ENCODE measurements around the gene SFXN3.
A peak's percentile ranks its signal among the peaks of the same experiment; 100 is the strongest.

SFXN3 gene

DNA sequence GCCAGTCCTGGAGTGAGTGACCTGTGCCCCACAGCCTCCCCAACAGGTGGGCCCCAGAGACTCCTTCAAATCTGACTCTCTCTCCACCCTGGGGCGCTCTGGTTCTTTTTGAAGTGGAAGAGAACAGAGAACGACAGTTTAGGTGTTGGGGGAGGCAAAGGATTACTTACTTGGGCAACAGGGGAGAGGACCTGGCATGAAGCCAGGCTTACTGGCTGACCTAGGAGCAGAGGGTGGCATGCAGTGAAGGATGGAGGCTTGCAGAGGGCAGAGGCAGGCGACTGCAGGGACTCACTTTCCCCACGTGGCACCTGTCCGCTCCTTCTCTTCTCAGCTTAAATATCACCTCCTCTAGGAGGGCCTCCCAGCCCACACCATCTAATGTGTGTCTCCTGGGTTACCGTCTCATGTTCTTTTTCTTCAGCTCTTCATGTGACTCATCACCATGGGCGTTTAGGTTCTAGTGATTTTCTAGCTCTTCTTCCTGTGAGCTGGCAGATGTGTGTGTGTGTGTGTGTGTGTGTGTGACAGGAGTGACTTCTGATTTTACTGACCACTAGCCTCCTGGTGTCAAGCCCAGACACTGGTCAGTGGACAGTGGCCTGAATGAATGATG, 16.0 kb upstream of the SFXN3 start:
- TF ChIP-seq TCF12 (IDR thresholded peaks at IDR 0.05; ENCODE audit: low read depth), result no peak
- TF ChIP-seq NFIC (IDR thresholded peaks at IDR 0.05), result peak; percentile 25; the same call in 1 of the 2 replicates

DNA sequence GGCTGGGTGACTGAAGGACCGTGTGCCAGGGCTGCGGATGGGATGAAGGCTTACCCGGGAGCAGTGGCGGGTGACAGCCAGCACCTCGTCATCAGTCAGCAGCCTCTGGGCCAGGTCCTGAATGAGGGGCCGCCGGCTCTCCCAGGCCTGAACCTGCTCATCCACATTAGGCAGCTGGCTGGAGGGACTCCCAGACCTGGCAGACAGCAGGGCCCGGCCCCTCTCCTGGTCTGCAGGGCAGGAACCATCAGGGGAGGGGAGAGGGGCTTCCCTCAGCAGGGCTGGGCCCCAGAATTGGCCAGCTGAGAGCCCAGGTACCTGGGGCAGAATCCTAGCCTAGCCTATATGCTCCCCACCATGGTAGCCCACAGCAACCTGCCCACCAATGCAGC, 15.5 kb upstream of the SFXN3 start:
- no peak for TF ChIP-seq MAX (IDR thresholded peaks at IDR 0.05)
- TF ChIP-seq CEBPB (IDR thresholded peaks at IDR 0.05), result no peak
- TF ChIP-seq REST (IDR thresholded peaks at IDR 0.05; ENCODE audit: low read depth), result no peak
- no peak for TF ChIP-seq FOXM1 (IDR thresholded peaks at IDR 0.05; ENCODE audit: borderline replicate concordance, low read depth)
- TF ChIP-seq CREB1 (IDR thresholded peaks at IDR 0.05; ENCODE audit: low read depth), result no peak
- TF ChIP-seq RAD21 (IDR thresholded peaks at IDR 0.05; ENCODE audit: low read depth), result no peak
- no peak for TF ChIP-seq TEAD4 (IDR thresholded peaks at IDR 0.05)

DNA sequence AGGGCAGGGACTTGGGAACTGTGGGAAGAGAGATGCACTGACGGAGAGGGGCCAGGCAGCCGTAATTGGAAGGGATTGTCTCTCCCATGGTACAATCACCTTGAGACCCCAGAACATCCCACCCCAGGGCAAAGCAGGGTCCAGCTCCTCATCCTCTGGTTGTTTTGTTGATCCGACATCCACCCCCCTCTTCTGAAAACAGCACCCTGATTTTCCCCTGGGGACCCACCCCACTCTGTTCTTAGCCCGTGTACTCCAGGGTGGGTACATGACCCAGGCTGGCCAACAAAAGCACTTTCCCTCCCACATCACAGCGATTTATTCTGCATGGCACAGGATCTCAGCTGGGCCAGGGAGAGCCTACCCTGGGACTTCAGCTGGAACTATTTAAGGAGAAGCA, 14.2 kb upstream of the SFXN3 start:
- no peak for TF ChIP-seq TAF1 (IDR thresholded peaks at IDR 0.05; ENCODE audit: low read depth)

DNA sequence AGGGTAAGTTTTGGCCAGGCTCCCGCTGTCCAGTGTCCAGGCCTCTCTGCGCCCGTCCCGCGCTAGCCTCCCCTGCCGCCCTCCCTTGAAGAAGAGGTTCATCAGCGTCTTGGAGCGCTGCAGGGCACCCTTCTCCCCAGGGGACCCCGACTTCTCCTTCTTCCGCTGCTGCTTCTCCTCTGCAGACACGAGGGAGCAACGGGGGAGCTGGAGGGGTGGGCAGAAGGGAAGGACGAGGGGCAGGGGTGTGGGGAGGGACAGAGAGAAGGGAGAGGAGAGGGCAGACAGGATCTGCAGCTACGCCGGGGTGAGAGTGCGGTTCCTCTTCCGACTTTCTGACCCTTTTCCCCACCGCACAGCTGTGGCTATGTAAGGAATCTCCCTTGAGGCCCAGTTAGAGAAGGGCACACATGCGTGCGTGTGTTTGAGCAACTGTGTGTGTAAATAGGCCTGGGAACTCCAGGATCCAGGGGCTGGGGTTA, 12.9 kb upstream of the SFXN3 start:
- TF ChIP-seq EGR1 (IDR thresholded peaks at IDR 0.05) (no peak), NFIC (IDR thresholded peaks at IDR 0.05) (no peak), MAX (IDR thresholded peaks at IDR 0.05) (no peak)

- TF ChIP-seq RAD21 (IDR thresholded peaks at IDR 0.05; ENCODE audit: low read depth), result peak; percentile 91
- TF ChIP-seq FOXM1 (IDR thresholded peaks at IDR 0.05; ENCODE audit: borderline replicate concordance, low read depth), result no peak
- TF ChIP-seq YY1 (IDR thresholded peaks at IDR 0.05; ENCODE audit: low read depth), result 0 out of 2 replicates have a peak, but pooled peaks have one; percentile 39
- no peak for TF ChIP-seq CEBPB (IDR thresholded peaks at IDR 0.05)
- peak; percentile 78 for TF ChIP-seq MAX (IDR thresholded peaks at IDR 0.05)
- peak; percentile 30; the same call in 1 of the 2 replicates for TF ChIP-seq TAF1 (IDR thresholded peaks at IDR 0.05; ENCODE audit: low read depth)
- TF ChIP-seq TEAD4 (IDR thresholded peaks at IDR 0.05), result 0 out of 2 replicates have a peak, but pooled peaks have one; percentile 10
- TF ChIP-seq TCF12 (IDR thresholded peaks at IDR 0.05; ENCODE audit: low read depth), result peak; percentile 43; the same call in 1 of the 2 replicates
- TF ChIP-seq CREB1 (IDR thresholded peaks at IDR 0.05; ENCODE audit: low read depth), result no peak
Measured at GRCh38 chr10:101018600-101019439, 12.2 kb upstream of the SFXN3 start.

DNA sequence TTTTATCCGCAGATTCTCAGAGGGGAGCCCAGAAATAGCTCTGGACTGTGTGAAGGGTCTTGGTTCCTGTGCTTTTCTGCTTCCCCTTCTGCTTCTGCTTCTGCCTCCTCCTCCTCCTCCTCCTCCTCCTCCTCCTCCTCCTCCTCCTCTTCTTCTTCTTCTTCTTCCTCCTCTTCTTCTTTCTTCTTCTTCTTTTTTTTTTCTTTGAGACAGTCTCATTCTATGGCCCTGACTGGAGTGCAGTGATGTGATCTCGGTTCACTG, 11.7 kb upstream of the SFXN3 start:
- TF ChIP-seq YY1 (IDR thresholded peaks at IDR 0.05; ENCODE audit: low read depth) (no peak), EP300 (IDR thresholded peaks at IDR 0.05; ENCODE audit: borderline replicate concordance) (no peak), TAF1 (IDR thresholded peaks at IDR 0.05; ENCODE audit: low read depth) (no peak), CEBPB (IDR thresholded peaks at IDR 0.05) (no peak), EGR1 (IDR thresholded peaks at IDR 0.05) (no peak), TEAD4 (IDR thresholded peaks at IDR 0.05) (no peak), ZBTB7A (IDR thresholded peaks at IDR 0.05; ENCODE audit: low read depth) (no peak), NFIC (IDR thresholded peaks at IDR 0.05) (no peak), USF1 (IDR thresholded peaks at IDR 0.05) (no peak)

GRCh38 chr10:101020427-101021075, 10.5 kb upstream of the SFXN3 start:
- TF ChIP-seq FOXM1 (IDR thresholded peaks at IDR 0.05; ENCODE audit: borderline replicate concordance, low read depth), result no peak
- TF ChIP-seq USF1 (IDR thresholded peaks at IDR 0.05), result no peak
- no peak for TF ChIP-seq TAF1 (IDR thresholded peaks at IDR 0.05; ENCODE audit: low read depth)
- TF ChIP-seq EGR1 (IDR thresholded peaks at IDR 0.05), result no peak
- TF ChIP-seq MAX (IDR thresholded peaks at IDR 0.05), result no peak

DNA sequence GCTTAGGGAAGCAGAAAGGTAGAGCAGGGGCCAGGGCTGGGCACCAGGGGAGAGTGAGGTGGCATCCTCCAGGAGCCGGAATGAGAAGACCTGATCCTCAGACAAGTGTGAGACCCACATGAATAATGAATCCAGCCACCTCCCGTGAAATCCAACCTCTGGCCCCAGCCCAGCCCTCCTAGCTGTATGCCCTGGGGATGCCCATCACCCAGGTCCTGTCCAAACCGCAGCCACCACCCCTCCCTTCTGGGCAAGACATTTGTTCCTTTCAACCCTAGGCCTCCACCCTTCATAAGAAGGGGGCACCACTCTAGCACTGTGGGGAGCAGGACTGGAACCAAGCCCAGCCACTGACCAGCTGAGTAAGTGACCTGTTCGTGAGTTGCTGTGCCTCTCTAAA, 9.8 kb upstream of the SFXN3 start:
- TF ChIP-seq ZBTB7A (IDR thresholded peaks at IDR 0.05; ENCODE audit: low read depth) (no peak), USF1 (IDR thresholded peaks at IDR 0.05) (no peak), RAD21 (IDR thresholded peaks at IDR 0.05; ENCODE audit: low read depth) (no peak), CEBPB (IDR thresholded peaks at IDR 0.05) (no peak), EP300 (IDR thresholded peaks at IDR 0.05; ENCODE audit: borderline replicate concordance) (no peak), TCF12 (IDR thresholded peaks at IDR 0.05; ENCODE audit: low read depth) (no peak), TEAD4 (IDR thresholded peaks at IDR 0.05) (no peak), REST (IDR thresholded peaks at IDR 0.05; ENCODE audit: low read depth) (no peak), TAF1 (IDR thresholded peaks at IDR 0.05; ENCODE audit: low read depth) (no peak), NFIC (IDR thresholded peaks at IDR 0.05) (no peak), FOXM1 (IDR thresholded peaks at IDR 0.05; ENCODE audit: borderline replicate concordance, low read depth) (no peak), EGR1 (IDR thresholded peaks at IDR 0.05) (no peak), YY1 (IDR thresholded peaks at IDR 0.05; ENCODE audit: low read depth) (no peak)
